Ureter (tissue), 1 donor: ENCODE results near the gene PTRHD1. TPM values are rescaled to one million over a fixed set of nuclear protein-coding genes. Genes with fewer than 3 reads are reported as not detected.
"Not testable (repeated sequence)": the region's sequence is repeated elsewhere in the genome, so short reads cannot be mapped to it uniquely, and the experiment has no call there.

Source experiments
- DNase-seq: peaks from one replicate; pipeline ENCODE4 v3.0.0-alpha.2; 2020; ENCODE audit warnings: low spot score
- total RNA-seq: library from RNA; stranded (reverse); gene quantifications from one replicate; pipeline ENCODE4 v1.2.4, GENCODE V29; 2023
- donor health status: DM: yes; HTN: yes; CAD: no.

PTRHD1 gene
- total RNA-seq = 38.4 TPM

GRCh38 chr2:24792874-24793760, at the start of gene PTRHD1, which contains the start of gene CENPO:
Gene PTRHD1 (minus strand): TSS chr2:24793391. CDS start chr2:24793377, 14 bp downstream.
Gene CENPO (plus strand): TSS chr2:24793425. CDS start chr2:24793920, 495 bp downstream.
- peak; percentile 95 for DNase-seq

GRCh38 chr2:24842081-24843050, 49.2 kb upstream of the PTRHD1 start:
- no peak for DNase-seq

- no peak for DNase-seq
Measured at GRCh38 chr2:24840962-24841945, 48.1 kb upstream of the PTRHD1 start.

GRCh38 chr2:24840164-24840869, 47.1 kb upstream of the PTRHD1 start:
- no peak for DNase-seq

- DNase-seq = no peak
Measured at GRCh38 chr2:24839729-24840128, 46.5 kb upstream of the PTRHD1 start.

GRCh38 chr2:24838541-24838940, 45.4 kb upstream of the PTRHD1 start:
- DNase-seq = no peak

GRCh38 chr2:24837996-24838513, 44.9 kb upstream of the PTRHD1 start:
- DNase-seq = no peak

- no peak for DNase-seq
Measured at GRCh38 chr2:24836706-24837105, 43.5 kb upstream of the PTRHD1 start.

GRCh38 chr2:24836206-24836605, 43.0 kb upstream of the PTRHD1 start:
- no peak for DNase-seq

- DNase-seq = not testable (repeated sequence)
Measured at GRCh38 chr2:24835411-24835810, 42.2 kb upstream of the PTRHD1 start.

- DNase-seq = no peak
Measured at GRCh38 chr2:24834733-24835395, 41.7 kb upstream of the PTRHD1 start.

GRCh38 chr2:24833821-24834732, 40.9 kb upstream of the PTRHD1 start:
- DNase-seq = no peak

- DNase-seq = no peak
Measured at GRCh38 chr2:24832931-24833701, 39.9 kb upstream of the PTRHD1 start.

- DNase-seq = no peak
Measured at GRCh38 chr2:24832521-24832920, 39.3 kb upstream of the PTRHD1 start.

GRCh38 chr2:24832073-24832461, 38.9 kb upstream of the PTRHD1 start:
- no peak for DNase-seq

GRCh38 chr2:24831221-24832072, 38.3 kb upstream of the PTRHD1 start:
- no peak for DNase-seq

- no peak for DNase-seq
Measured at GRCh38 chr2:24830786-24831185, 37.6 kb upstream of the PTRHD1 start.
